NOMO-1 treated with DMSO at 0.1 percent for 48 hours (cell line): Measurements from ENCODE around the gene RAB41.
A peak's percentile ranks its signal among the peaks of the same experiment; 100 is the strongest.
"Not testable (repeated sequence)": the region's sequence is repeated elsewhere in the genome, so short reads cannot be mapped to it uniquely, and the experiment has no call there.

Experiments used
- DNase-seq: peaks from one replicate; lab custom pipeline; 2025; ENCODE audit not compliant: unreplicated experiment; lab: John Stamatoyannopoulos, UW

Gene RAB41

DNA sequence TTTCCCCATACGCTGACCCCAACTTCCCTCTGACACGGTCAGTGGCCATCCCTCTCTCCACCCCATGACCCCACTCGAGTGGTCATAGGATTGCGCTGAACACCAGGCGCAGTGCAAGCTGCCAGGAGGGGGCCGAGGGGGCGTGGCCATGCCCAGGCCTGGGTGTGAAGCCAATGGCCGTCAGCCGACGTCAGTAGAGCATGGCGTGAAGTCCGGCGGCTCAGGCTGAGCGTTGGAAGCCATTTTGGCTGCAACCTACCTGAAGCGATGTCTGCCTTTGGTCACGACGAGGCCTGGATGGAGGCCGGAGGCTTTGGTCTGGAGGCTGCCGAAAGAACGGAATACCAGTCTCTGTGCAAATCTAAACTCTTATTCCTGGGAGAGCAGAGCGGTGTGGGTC lies at the start of gene RAB41:
Gene RAB41, plus strand, starts transcription at position 222 of the 400 bp plus-strand sequence. Its CDS starts 46 bp downstream, at position 268.
- no peak for DNase-seq

DNA sequence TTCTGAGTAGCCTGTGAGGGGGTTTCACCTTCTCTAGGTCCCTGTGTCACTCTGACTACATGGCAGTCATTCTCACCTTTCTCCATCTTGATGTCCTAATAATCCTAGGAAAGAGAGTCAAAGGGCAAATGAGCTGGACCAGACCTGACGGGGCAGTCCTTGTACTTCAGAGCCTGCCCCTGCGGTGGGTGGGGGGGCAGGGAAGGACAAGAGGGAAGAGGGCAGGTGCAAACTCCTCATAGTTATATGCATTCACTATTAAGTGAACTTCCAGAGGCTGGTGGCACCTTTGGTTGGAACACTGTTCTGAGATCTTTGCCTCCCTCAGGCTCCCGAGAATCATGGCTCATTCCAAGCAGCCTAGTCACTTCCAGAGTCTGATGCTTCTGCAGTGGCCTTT lies 47.6 kb upstream of the RAB41 start, which contains the start of gene AWAT1:
Gene AWAT1, plus strand, starts transcription at position 301 of the 400 bp plus-strand sequence. Its CDS starts 41 bp downstream, at position 342.
- DNase-seq: no peak

DNA sequence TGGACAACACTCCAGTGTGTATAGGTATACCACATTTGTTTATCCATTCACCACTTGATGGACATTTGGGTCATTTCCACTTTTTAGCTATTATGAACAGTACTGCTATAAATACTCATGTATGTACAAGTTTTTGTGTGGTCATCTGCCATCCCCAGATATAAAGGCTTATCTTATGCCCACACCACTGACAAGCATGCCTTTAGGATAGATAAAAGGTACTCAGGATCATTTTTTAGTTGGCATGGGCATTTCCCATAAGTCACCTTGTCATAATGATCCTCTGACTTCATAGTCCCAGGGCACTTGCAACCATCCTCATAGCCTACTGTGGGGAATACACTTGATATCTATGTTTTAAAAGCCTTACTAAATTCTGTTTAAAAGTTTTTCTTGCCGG lies 41.2 kb upstream of the RAB41 start:
- no peak for DNase-seq

DNA sequence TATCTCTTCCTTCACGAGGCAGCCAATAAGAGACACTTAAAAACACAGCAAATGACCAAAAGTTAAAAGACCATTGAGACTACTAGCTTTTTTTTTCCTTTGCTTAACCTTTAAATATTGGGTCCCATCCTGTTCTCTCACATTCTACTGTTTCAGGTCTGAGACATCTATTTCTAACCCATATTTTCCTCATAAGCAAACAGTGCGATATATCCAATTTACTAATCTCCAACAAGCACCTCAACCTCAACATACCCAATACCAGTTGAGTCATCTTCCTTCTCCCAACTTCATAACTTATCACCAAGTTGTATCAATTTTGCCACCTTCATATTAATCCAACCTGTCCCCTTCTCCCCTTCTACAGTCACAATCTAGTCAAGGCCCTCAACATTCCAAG lies 40.5 kb upstream of the RAB41 start:
- no peak for DNase-seq

DNA sequence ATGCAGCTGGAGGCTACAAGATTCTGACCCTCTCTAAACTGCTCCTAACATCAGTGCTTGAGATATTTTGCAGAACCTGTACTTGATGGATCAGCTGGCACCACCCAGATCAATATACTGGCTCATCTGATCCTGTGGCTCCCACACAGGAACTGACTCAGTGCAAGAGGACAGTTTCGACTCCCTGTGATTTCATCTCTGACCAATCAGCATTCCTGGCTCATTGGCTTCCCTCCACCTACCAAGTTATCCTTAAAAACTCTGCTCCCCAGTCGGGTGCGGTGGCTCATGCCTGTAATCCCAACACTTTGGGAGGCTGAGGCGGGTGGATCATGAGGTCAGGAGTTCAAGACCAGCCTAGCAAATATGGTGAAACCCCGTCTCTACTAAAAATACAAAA lies 38.4 kb upstream of the RAB41 start:
- not testable (repeated sequence) for DNase-seq

DNA sequence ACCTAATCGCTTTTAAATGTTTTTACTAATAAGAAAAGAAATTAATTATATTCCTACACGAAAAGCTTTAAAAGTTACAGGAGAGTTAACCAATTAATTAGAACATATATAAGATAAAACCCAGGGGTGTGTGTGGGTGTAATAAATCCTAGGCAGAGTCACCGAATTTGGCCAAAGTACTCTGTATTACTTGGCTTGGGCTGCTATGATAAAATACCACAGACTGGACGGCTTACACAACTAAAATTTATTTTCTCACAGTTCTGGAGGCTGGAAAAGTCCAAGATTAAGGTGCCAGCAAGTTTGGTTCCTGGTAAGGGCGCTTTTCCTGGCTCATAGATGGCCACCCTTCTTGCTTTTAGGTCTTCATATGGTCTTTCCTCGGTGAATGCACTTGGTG lies 37.1 kb upstream of the RAB41 start:
- DNase-seq: no peak

DNA sequence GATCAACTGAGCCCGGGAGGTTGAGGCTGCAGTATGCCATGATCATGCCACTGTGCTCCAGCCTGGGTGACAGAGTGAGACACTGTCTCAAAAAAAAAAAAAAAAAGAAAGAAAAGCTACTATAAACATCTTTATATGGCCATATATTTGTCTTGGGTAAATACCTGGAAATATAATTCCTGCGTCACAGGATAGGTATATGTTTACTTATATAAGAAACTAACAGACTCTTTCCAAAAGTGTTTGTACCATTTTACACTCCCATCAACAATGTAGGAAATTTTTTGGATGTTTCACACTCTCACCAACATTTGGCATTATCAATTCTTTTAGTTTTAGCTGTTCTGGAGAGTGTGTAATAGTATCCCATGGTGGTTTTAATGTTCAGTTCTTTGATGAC lies 34.7 kb upstream of the RAB41 start:
- no peak for DNase-seq

DNA sequence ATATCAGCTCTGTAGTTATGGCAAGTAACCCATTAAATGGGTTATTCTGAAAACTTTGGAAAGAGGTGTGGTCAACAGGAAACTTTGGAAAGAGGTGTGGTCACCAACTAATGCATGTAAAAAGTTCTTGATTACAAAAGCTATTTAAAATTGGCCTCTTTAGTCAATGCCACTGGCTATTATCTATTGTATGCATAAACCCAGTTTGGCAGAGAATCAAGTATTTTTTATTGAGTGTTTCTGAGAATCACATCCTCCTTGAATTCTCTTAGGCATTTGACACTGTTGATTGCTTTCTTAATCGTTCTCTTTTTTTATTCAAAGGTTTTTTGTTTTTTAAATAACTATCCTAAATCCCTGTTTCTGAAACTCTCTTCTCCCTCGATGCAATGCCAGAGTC lies 29.5 kb upstream of the RAB41 start:
- DNase-seq: no peak

DNA sequence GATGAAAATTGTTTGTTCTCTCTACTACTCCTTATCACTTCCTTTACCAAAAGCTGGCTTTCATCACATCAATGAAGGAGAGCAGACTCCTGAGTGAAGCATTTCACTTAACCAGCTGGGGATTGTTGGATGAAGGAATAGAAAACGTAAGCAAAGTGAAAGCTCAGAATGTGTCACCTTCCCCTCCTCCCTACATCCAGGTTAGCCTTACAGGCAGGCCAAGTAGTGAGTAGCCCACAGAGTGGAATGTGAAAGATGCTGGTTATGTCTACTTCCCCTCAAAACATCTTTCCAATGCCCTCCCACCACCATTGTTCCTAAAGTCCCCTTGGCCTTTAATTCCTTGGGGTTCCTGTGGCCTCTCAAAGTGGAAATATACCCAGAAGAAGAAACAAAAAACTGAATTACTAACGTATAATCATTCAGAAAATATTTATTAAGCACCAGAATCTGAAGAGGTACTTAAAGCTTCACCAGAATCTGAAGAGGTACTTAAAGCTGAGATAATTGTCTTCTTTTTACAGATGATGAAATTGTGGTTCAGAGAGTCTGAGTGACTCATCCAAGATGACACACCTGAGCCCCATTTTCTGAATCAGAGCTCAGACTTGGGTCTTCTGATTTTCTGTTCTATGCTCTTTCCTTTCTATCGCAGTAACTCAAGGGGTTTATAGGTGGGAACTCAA lies 28.5 kb upstream of the RAB41 start:
- DNase-seq: no peak

DNA sequence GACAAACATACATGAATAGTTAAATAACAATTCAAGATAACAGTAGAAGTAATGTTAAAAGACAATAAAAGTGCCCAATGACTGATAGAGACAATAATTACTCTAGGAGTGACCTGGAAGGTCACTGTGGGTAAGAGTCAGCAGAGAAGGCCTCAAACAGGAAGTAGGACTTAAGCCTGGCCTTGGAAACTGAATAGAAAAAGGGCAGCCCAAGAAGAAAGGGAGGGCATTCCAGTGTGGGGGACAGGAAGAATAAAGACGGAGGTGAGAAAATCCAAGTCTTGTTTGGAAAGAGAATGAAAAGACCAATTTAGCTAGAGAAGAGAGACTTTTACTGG lies 27.9 kb upstream of the RAB41 start:
- no peak for DNase-seq

DNA sequence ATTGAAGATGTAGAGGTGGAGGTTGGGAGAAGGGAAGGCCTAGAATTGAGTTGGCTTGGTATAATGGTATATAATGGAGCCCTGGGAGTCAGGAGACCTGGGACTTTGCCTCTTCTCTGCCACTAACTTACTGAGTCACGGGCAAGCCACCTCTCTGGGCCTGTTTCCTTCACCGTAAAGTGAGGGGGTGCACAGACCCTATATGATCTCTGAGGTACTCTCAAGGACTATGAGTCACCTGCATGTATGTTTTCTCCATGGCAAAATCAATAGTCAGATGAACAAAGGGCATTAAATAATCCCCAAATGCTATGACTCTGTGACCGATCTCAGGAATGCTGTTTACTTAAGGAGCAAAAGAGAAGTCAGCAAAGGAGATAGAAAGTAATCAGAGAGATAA lies 27.1 kb upstream of the RAB41 start:
- DNase-seq: no peak

DNA sequence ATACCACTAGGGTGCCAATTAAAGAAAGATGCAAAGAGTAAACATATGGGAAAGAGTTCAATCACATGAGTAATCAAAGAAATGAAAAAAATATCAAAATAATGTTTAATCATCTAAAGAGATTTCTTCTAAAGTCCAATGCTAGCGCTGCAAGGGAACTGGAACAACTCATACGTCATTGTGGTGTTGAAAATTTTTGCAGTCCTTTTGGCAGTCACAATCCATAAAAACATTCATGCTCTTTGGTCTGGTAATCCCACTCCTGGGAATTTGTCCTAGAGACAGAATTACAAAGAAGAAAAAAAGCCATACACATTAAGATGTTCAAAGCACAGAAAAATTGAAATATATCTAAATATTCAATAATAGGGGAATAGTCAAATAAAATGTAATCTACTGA lies 26.5 kb upstream of the RAB41 start:
- DNase-seq: no peak

DNA sequence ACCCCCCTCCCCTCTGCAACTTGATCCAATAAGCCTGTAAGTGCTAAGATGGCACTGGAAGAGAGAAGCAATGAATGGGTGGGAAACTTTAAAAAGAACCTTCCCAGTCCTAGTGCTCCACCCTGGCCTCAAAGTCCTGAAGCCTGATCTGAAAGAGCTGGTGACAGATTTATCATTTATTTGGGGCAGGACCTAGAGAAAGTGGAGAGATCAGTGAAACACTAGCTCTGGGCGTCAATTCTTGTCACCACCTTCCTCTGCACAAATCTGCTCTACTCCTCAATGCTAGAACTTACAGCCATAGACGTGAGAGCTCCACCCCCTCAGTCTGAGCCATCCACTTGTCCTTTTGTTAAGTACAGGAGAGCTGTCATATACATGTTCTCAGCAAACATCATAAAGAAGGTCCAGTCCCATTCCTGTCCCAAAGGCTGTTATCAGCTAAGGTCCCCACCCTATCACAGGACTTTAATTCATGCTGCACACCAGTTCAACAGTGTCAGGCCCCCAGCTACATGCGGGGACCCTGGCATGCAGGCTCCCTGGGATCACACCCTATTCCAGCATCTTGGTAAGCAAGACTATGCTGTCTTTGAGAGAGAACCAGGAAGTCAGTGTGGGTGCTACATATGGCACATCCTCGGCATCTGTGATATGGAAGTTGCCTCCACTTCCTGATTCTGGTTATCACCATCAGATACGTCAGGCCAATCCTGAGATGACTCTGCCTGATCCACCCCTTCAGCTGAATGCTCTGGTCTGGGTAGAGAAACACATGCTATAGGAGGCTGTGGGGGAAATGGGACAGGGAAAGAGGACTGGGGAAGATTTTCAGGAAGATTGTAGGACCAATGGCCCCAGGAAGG lies 24.3 kb upstream of the RAB41 start:
- no peak for DNase-seq

DNA sequence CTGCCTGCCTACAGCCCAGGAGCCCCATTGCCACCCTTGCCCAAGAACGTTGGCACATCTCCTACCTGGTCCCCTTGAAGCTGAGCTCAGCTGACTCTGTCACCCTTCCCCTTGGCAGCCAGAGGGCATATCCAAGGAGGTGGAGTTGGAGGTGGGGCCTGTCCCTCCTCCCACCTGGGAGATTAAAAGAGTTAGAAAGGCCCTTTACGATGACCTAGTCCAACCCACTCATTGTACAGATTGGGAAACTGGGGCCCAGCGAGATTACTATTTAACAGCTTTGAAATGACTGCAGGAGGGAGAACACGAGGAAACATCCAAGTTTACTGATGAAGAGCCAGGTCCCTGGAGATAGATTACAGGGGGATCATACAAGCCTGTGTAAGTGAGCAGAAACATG lies 21.9 kb upstream of the RAB41 start, which contains the start of gene P2RY4:
Gene P2RY4, minus strand, starts transcription at position 101 of the 400 bp plus-strand sequence. CDS start 580 bp downstream, outside the sequence.
- DNase-seq: no peak

DNA sequence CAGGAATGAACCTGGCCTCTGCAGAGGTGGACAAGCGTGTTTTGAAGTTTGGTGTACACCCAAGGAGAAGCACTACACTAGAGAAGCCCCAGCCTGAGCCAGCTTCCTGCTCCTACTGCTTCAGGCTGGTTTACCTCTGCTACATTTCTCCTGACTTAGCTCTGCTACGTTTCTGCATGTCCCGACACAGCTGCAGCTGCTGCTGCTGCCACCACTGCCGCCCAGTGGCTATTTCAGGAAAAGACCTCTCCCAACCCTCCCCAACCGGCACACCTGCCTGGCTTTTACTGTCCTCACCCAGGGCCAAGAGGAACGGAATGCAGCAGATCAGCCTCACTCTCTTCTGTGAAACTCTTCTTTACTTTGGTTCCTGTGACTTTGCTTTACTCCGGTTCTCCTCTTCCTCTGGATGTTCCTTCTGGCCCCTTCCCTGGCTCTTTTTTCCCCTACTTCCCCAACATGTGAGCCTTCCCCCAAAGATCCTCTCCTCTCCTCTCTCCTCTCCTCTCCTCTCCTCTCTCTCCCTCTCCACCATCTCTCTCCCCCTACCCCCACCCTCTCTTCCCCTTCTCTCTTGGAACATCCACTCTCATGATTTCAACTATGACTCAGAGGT lies 18.9 kb upstream of the RAB41 start:
- peak; percentile 5 for DNase-seq

DNA sequence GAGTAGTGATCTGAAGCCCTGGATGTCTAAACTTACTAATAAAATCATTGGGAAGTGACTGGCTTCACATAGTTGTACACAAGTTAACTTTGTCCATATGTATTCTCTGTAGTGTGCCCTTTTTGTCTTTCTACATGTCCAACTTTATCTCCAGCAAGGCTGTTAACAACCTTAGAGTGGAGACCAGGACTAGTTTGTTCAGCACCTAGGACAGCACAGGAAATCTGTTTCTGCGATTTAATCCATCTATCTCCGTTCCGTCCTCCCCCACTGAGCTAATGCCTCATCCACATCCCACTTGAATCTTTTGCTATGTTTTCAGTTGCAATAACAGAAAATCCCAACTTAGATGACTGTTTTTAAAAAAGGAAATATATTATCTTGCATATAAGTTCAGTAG lies 17.2 kb upstream of the RAB41 start:
- no peak for DNase-seq

DNA sequence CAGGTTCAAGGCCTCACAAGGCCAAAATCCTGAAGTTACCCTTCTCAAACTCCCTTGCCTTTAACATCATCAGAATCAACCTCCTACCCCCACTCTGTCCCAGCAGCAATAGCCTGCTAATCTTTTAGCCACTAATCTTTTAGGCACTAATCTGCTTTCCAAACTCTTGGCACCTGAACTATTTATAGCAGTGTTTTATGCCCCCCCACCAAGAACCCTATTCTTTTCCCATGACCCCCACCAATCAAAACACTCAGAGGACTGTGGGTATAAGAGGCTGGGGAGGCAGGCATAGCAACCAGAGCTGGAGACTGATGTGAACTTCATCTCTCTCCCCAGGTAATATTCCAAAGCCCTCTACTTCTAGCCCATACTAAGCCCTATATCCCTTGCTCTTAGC lies 13.9 kb upstream of the RAB41 start, which contains the start of gene ARR3:
Gene ARR3, plus strand, starts transcription at position 301 of the 400 bp plus-strand sequence. CDS start 1,052 bp downstream, outside the sequence.
- no peak for DNase-seq

DNA sequence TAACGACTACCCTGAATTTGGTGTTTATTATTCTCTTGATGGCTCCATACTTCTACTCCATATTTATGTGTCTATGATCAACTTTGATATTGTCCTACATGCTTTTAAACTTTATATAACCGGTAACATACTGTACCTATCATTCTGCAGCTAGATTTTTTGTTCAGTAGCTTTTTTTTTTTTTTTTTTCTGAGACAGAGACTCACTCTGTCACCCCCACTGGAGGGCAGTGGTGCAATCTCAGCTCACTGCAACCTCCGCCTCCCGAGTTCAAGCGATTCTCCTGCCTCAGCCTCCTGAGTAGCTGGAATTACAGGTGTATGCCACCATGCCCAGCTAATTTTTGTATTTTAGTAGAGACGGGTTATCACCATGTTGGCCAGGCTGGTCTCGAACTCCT lies 7.9 kb upstream of the RAB41 start:
- DNase-seq: not testable (repeated sequence)

DNA sequence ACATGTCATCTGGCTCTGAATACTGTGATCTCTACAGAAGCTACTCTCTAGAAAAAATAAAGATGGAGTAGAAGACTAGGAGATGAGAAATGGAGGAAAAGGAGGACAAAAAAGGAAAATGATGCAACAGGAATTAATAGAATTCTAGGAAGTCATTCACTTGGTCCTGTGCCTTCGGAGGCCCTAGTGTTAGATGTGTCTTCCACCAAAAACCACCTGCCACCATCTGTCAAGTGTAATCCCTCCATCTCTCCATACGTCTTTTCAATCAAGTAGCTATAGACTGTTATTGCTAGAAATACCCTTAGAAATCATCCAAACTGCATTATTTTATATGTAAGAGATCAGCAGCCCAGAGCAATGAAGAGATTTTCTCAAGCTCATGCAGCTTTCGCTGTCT lies 2.9 kb upstream of the RAB41 start:
- no peak for DNase-seq

DNA sequence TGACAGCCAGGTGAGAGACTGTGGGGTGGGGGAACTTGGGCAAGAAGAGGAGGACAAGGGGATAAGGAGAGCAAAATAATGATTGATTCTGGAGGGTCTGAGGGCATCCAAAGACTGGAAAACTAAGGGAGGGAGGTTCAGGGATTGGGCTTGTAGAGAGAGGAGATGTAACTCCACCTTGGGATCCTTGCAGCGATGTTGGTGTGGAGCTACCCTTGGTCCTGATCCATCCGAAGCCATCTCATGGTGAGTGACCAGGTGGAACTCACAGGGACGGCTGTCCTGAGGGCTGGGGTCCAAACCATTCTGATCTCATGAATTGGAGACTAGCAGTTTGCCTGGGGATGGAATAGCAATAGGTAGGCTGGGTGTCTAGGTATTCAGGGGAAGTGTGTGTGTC lies 1.4 kb upstream of the RAB41 start:
- DNase-seq: no peak

DNA sequence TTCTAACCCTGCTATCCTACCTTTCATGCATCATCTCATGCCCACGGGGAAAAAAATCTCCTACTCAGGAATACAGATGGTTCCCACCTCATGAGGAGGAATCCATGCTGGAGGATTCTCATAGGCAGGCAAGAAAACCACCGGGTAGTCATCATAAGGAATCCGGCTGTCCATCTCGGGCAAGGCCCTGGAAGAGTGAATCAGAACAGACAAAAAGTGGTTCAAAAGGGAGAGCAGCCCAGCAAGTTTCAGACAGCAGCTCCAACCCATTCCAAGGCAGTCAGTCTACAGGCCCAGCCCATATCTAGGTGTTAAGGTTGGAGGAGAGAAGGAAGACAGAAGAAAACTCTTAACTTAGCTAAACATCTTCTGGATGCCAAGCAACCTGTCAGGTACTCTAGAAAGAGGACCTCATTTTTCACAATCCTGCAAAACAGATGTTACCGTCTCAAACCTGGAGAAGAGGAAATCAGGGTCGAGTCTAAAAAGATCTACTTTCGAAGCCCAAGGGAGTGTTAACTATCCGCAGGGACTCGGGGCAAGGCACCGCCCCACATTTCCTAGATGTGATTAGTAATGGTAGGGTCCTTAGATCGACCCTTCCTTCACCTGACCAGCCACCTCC lies 7.3 kb downstream of the RAB41 start:
- DNase-seq: no peak
